K562 (cell line): Measurements from ENCODE around the gene SPINT2. TPM values are rescaled to one million over a fixed set of nuclear protein-coding genes. Genes with fewer than 3 reads are reported as not detected.

ENCODE experiments used
- ATAC-seq: fragments of 200-7000 bp; cut with Tn5 transposase; 3 replicates; pipeline ENCODE4 v1.9.1; 2020; ENCODE audit warnings: moderate library complexity
- Bru-seq: library from RNA; stranded (reverse); fragments of 400-500 nt; gene quantifications from one replicate; lab custom pipeline; 2021; lab: Mats Ljungman, UMichigan
- BruChase-seq, 2 experiments: library from RNA; stranded (reverse); fragments of 400-500 nt; gene quantifications; one replicate each; lab custom pipeline; 2021; lab: Mats Ljungman, UMichigan
- BruUV-seq: library from RNA; stranded (reverse); fragments of 400-500 nt; replicated peaks from 2 replicates; lab custom pipeline; 2021; lab: Mats Ljungman, UMichigan
- CTCF ChIA-PET: fragments of 300-600 bp; formaldehyde crosslinking; extraction: SDS; loops from one replicate; lab custom pipeline; 2021; ENCODE audit warnings: low intra/inter-chr PET ratio; lab: Yijun Ruan, JAX
- POLR2A ChIA-PET: fragments of 300-600, 350-650 bp; sonication (Branson Sonifier 250); formaldehyde crosslinking; extraction: SDS; loops from one replicate; lab custom pipeline; 2021; ENCODE audit warnings: antibody characterized with exemption, inconsistent platforms; lab: Yijun Ruan, JAX
- DNase-seq, 4 experiments: peaks; one replicate each; pipeline versions ENCODE4 v3.0.0 to v3.0.0-alpha.2; 2011 to 2018; ENCODE audit warnings: low spot score in 3 of 4, mixed read lengths in 3 of 4; ENCODE audit errors: extremely low read depth in 1 of 4
- FAIRE-seq: peaks from 2 replicates; lab custom pipeline; 2011; peaks lifted over from hg19 to GRCh38; lab: Jason Lieb, UNC
- H2AFZ ChIP-seq: 2 replicates; pipeline ENCODE4 v1.6.0; 2011; ENCODE audit warnings: low read depth, low read length, control low read depth, inconsistent platforms
- H3K27ac ChIP-seq: fragments of 200-600 bp; 3 replicates; pipeline ENCODE4 v1.8.0; 2011; ENCODE audit warnings: low read depth, mild to moderate bottlenecking, control low read depth, inconsistent platforms, low read length, moderate library complexity, mixed read lengths; ENCODE audit errors: extremely low read depth
- H3K27me3 ChIP-seq, 2 experiments: fragments of 300-600 bp in 1 of 2; 2 replicates in 1 of 2; 3 replicates in 1 of 2; pipeline versions ENCODE4 v1.6.0 to v1.8.0; 2011; ENCODE audit warnings: inconsistent platforms in 2 of 2, low read length in 2 of 2, mild to moderate bottlenecking in 1 of 2, mixed read lengths in 1 of 2, moderate library complexity in 1 of 2; ENCODE audit not compliant: control insufficient read depth in 2 of 2, insufficient read depth in 2 of 2
- H3K36me3 ChIP-seq: fragments of 300-600 bp; 3 replicates; pipeline ENCODE4 v1.8.0; 2011; ENCODE audit warnings: mild to moderate bottlenecking, low read length, inconsistent platforms; ENCODE audit not compliant: control insufficient read depth, insufficient read depth
- H3K4me1 ChIP-seq, 2 experiments: fragments of 200-600 bp in 1 of 2; replicated peaks in 1 of 2; 2 replicates in 1 of 2; 3 replicates in 1 of 2; pipeline versions ENCODE4 v1.5.1 to v1.8.0; 2011; ENCODE audit warnings: inconsistent platforms in 2 of 2, low read length in 2 of 2, mild to moderate bottlenecking in 1 of 2, mixed read lengths in 1 of 2, moderate library complexity in 1 of 2; ENCODE audit not compliant: control insufficient read depth in 2 of 2, insufficient read depth in 2 of 2
- H3K4me2 ChIP-seq: 2 replicates; pipeline ENCODE4 v1.6.1; 2011; ENCODE audit warnings: low read length, control low read depth, inconsistent platforms, mixed read lengths; ENCODE audit not compliant: insufficient read depth
- H3K4me3 ChIP-seq: fragments of 200-600 bp; sonication (generic), shearing (Covaris generic); 2 replicates; pipeline ENCODE4 v1.5.1; 2016; ENCODE audit warnings: control low read depth, inconsistent platforms
- H3K79me2 ChIP-seq: fragments of 200-600 bp; 3 replicates; pipeline ENCODE4 v1.8.0; 2011; ENCODE audit warnings: low read length, inconsistent platforms; ENCODE audit not compliant: control insufficient read depth, insufficient read depth
- H3K9ac ChIP-seq, 2 experiments: 2 replicates each; pipeline versions ENCODE4 v1.6.0 to v1.6.1; 2011; ENCODE audit warnings: low read depth in 2 of 2, low read length in 2 of 2, control low read depth in 1 of 2, inconsistent platforms in 1 of 2, mild to moderate bottlenecking in 1 of 2, mixed read lengths in 1 of 2; ENCODE audit not compliant: insufficient read depth in 1 of 2
- H3K9me1 ChIP-seq: one replicate; pipeline ENCODE4 v1.6.0; 2011; ENCODE audit warnings: inconsistent platforms, mild to moderate bottlenecking, low read length, moderate library complexity; ENCODE audit not compliant: control insufficient read depth, insufficient read depth
- H3K9me3 ChIP-seq: replicated peaks from 2 replicates; pipeline ENCODE4 v1.5.1; 2011; ENCODE audit warnings: low read depth, low read length, inconsistent platforms; ENCODE audit not compliant: control insufficient read depth, insufficient read depth
- H4K20me1 ChIP-seq: replicated peaks from 2 replicates; pipeline ENCODE4 v1.6.1; 2011; ENCODE audit warnings: low read length, inconsistent platforms, mixed read lengths; ENCODE audit not compliant: control insufficient read depth, insufficient read depth
- HNRNPL ChIP-seq: fragments of 200-400 bp; formaldehyde crosslinking; IDR thresholded peaks from 2 replicates; pipeline ENCODE4 v1.6.1; 2017; ENCODE audit warnings: low read depth, mild to moderate bottlenecking, low read length
- POLR2G ChIP-seq: fragments of 200-400 bp; formaldehyde crosslinking; IDR thresholded peaks from 2 replicates; pipeline ENCODE4 v1.6.1; 2017; ENCODE audit warnings: low read depth, mild to moderate bottlenecking, antibody characterized with exemption, low read length, moderate library complexity
- POU5F1 ChIP-seq: fragments of 150-350 bp; IDR thresholded peaks from 2 replicates; pipeline ENCODE4 v1.6.1; 2014; ENCODE audit warnings: borderline replicate concordance, low read length, low read depth, mild to moderate bottlenecking; ENCODE audit not compliant: partially characterized antibody
- SAFB2 ChIP-seq: fragments of 200-400 bp; formaldehyde crosslinking; IDR thresholded peaks from 2 replicates; pipeline ENCODE4 v1.6.1; 2018; ENCODE audit warnings: borderline replicate concordance, low read length, low read depth, moderate library complexity; ENCODE audit not compliant: severe bottlenecking
- ZFPM2 ChIP-seq: fragments of 250-450 bp; sonication (Bioruptor Pico); IDR thresholded peaks from 2 replicates; pipeline ENCODE4 v1.5.1; 2022; ENCODE audit warnings: mild to moderate bottlenecking
- WGBS: fragments of 100-300 bp; shearing (Covaris generic); methylation state at CpG from one replicate; pipeline ENCODE4 v1.1.6; 2016; ENCODE audit warnings: low coverage, mixed read lengths; ENCODE audit not compliant: insufficient coverage; ENCODE audit errors: missing lambda C conversion rate; 5-methylcytosine and 5-hydroxymethylcytosine counted together
- in situ Hi-C: fragments of 300-500 bp; cut with MboI; formaldehyde crosslinking; loops from 4 replicates; pipeline ENCODE4 v1.15.0; 2018; ENCODE audit warnings: inconsistent platforms, mixed read lengths
- intact Hi-C: fragments of 100-400 bp; cut with micrococcal nuclease; formaldehyde crosslinking; loops from 2 replicates; pipeline ENCODE4 v1.14.2; 2022
- long read RNA-seq, 3 experiments: library from polyadenylated mRNA in 2 of 3; library from RNA in 1 of 3; unstranded in 2 of 3; stranded (forward) in 1 of 3; transcript quantifications; one replicate each; pipeline ENCODE4 v2.0.0, GENCODE V29; 2019 to 2022
- polyA minus RNA-seq, 3 experiments: library from RNA; depleted of rRNA, polyadenylated mRNA; stranded (reverse); fragments of >200 nt; gene quantifications; 2 replicates each; pipeline ENCODE4 v1.2.3, GENCODE V29; 2011
- polyA plus RNA-seq, 8 experiments: library from polyadenylated mRNA; depleted of rRNA in 4 of 8; stranded (reverse) in 5 of 8; unstranded in 3 of 8; fragments of >200 nt; fragmentation: Nextera tagmentation in 2 of 8; fragmentation: Illumina TruSeq in 1 of 8; extraction: Ambion mirVana in 2 of 8; extraction: Trizol in 1 of 8; gene quantifications; 2 replicates each; pipeline versions ENCODE4 v1.2.1 to v1.2.3, GENCODE V29; 2011 to 2014; ENCODE audit warnings: inconsistent platforms in 1 of 8, missing spikeins in 1 of 8
- total RNA-seq, 7 experiments: library from RNA; depleted of rRNA in 6 of 7; stranded (reverse); fragments of >200 nt in 6 of 7; fragmentation: Illumina TruSeq in 2 of 7; extraction: Trizol in 2 of 7; gene quantifications; 2 replicates each; pipeline versions ENCODE4 v1.2.1 to v1.2.3, GENCODE V29; 2011 to 2021; ENCODE audit warnings: low replicate concordance in 1 of 7
- TF ChIP-seq, protein P1 (sequence below), 3 experiments: fragments of 200-800 bp in 1 of 3; fragments of 250-450 bp in 1 of 3; fragments of 450-650 bp in 1 of 3; sonication (Bioruptor Pico) in 1 of 3; sonication (Bioruptor generic) in 1 of 3; formaldehyde crosslinking in 1 of 3; IDR thresholded peaks; 2 replicates each; pipeline versions ENCODE4 v1.6.1 to v1.8.0; 2016 to 2022; ENCODE audit warnings: mild to moderate bottlenecking in 2 of 3, missing genetic modification characterization in 2 of 3, missing compliant biosample characterization in 1 of 3, moderate library complexity in 1 of 3
- TF ChIP-seq, protein P2 (sequence below): sonication (generic); formaldehyde crosslinking; IDR thresholded peaks from 2 replicates; pipeline ENCODE4 v1.8.1; 2023; ENCODE audit warnings: mild to moderate bottlenecking, missing genetic modification reagents

The SPINT2 gene, protein sequence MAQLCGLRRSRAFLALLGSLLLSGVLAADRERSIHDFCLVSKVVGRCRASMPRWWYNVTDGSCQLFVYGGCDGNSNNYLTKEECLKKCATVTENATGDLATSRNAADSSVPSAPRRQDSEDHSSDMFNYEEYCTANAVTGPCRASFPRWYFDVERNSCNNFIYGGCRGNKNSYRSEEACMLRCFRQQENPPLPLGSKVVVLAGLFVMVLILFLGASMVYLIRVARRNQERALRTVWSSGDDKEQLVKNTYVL
- 0.49 and 2.1 TPM in 2 replicates for total RNA-seq (2011; cell fraction: chromatin; rRNA removed; ENCODE audit: low replicate concordance)
- total RNA-seq (2011; cell fraction: nucleolus; rRNA removed), result 1.7 and 3.2 TPM in 2 replicates
- 0.73 and 4.7 TPM in 2 replicates for total RNA-seq (2011; cell fraction: nucleoplasm; rRNA removed)
- total RNA-seq (2014; rRNA removed), result 1.0 and 3.5 TPM in 2 replicates
- 0.38 and 0.84 TPM in 2 replicates for total RNA-seq (2014; rRNA removed; fragmentation: Illumina TruSeq; extraction: Trizol)
- 0.65 and 1.4 TPM in 2 replicates for total RNA-seq (2015; rRNA removed; fragmentation: Illumina TruSeq; extraction: Trizol)
- total RNA-seq (2021), result 1.9 and 2.1 TPM in 2 replicates
- polyA plus RNA-seq (2011; rRNA removed), result 4.5 and 4.6 TPM in 2 replicates
- 3.5 and 6.8 TPM in 2 replicates for polyA plus RNA-seq (2011; cell fraction: cytosol; rRNA removed)
- 3.8 and 4.9 TPM in 2 replicates for polyA plus RNA-seq (2011; cell fraction: nucleus; rRNA removed)
- 0.69 and 1.3 TPM in 2 replicates for polyA plus RNA-seq (2012)
- polyA plus RNA-seq (2014; fragmentation: Illumina TruSeq; extraction: Trizol), result 3.6 and 4.4 TPM in 2 replicates
- 1 to 10 TPM; 3.4 to 4.1 TPM for polyA plus RNA-seq (2014; fragmentation: Nextera tagmentation; extraction: Ambion mirVana)
- 0.93 and 1.6 TPM in 2 replicates for polyA plus RNA-seq (2014; rRNA removed)
- polyA minus RNA-seq (2011; rRNA and poly(A)+ RNA removed), result 1.9 and 3.0 TPM in 2 replicates
- polyA minus RNA-seq (2011; cell fraction: cytosol; rRNA and poly(A)+ RNA removed), result 4.6 TPM in 1 of 2 replicates, not detected in the other
- 0.40 and 2.0 TPM in 2 replicates for polyA minus RNA-seq (2011; cell fraction: nucleus; rRNA and poly(A)+ RNA removed)
- percentile 30 among the genes with signal in this experiment for Bru-seq, nascent RNA
- percentile 26 among the genes with signal in this experiment for BruChase-seq, experiment 1, labeled RNA remaining after a 2-hour chase
- percentile 31 among the genes with signal in this experiment for BruChase-seq, experiment 2, labeled RNA remaining after a 6-hour chase
- long read RNA-seq, experiment 1, partial matches to known transcripts, result 0 of 10 reads
- long read RNA-seq, experiment 1, other reads (novel, unspliced or antisense), result 10 of 10 reads
- long read RNA-seq, experiment 2, partial matches to known transcripts, result 0 of 1 reads
- long read RNA-seq, experiment 2, other reads (novel, unspliced or antisense), result 1 of 1 reads
- long read RNA-seq, experiment 3, partial matches to known transcripts, result 0 of 2 reads
- long read RNA-seq, experiment 3, other reads (novel, unspliced or antisense), result 2 of 2 reads

DNA sequence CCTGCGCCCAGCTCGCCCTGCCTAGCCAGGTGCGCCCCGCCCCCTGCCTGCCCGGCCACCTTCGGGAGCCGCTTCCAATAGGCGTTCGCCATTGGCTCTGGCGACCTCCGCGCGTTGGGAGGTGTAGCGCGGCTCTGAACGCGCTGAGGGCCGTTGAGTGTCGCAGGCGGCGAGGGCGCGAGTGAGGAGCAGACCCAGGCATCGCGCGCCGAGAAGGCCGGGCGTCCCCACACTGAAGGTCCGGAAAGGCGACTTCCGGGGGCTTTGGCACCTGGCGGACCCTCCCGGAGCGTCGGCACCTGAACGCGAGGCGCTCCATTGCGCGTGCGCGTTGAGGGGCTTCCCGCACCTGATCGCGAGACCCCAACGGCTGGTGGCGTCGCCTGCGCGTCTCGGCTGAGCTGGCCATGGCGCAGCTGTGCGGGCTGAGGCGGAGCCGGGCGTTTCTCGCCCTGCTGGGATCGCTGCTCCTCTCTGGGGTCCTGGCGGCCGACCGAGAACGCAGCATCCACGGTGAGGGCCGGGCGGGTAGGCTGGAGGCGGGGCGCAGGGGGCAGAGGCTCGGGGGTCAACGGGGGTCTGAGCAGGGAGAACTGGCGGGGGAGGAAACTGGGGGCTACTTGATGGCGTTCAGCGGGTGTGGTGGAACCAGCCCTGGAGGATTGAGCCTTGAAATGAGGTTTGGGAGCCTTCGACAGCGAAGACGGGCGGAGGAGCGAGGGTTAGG lies at the start of gene SPINT2:
Gene SPINT2 (plus strand): TSS at position 88 of the 727 bp plus-strand sequence. CDS start 320 bp downstream, at position 408.
- no peaks in the 10 kb centered on the region for H3K27me3 ChIP-seq
- no peaks in the 10 kb centered on the region for H3K9me1 ChIP-seq
- ATAC-seq (no peak), FAIRE-seq (no peak), DNase-seq (no peak)
- H3K4me3 ChIP-seq, result no peak within 1 kb of the TSS
- 0 out of 2 replicates have a peak, but pooled peaks have one; percentile 36 for TF ChIP-seq HNRNPL
- TF ChIP-seq, protein P1, sequence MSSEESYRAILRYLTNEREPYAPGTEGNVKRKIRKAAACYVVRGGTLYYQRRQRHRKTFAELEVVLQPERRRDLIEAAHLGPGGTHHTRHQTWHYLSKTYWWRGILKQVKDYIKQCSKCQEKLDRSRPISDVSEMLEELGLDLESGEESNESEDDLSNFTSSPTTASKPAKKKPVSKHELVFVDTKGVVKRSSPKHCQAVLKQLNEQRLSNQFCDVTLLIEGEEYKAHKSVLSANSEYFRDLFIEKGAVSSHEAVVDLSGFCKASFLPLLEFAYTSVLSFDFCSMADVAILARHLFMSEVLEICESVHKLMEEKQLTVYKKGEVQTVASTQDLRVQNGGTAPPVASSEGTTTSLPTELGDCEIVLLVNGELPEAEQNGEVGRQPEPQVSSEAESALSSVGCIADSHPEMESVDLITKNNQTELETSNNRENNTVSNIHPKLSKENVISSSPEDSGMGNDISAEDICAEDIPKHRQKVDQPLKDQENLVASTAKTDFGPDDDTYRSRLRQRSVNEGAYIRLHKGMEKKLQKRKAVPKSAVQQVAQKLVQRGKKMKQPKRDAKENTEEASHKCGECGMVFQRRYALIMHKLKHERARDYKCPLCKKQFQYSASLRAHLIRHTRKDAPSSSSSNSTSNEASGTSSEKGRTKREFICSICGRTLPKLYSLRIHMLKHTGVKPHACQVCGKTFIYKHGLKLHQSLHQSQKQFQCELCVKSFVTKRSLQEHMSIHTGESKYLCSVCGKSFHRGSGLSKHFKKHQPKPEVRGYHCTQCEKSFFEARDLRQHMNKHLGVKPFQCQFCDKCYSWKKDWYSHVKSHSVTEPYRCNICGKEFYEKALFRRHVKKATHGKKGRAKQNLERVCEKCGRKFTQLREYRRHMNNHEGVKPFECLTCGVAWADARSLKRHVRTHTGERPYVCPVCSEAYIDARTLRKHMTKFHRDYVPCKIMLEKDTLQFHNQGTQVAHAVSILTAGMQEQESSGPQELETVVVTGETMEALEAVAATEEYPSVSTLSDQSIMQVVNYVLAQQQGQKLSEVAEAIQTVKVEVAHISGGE (CRISPR knock-in tag; IDR thresholded peaks at IDR 0.05), result peak in 1 of 3 experiments; percentile 72; a peak in 1 of 6 replicates
- no peak for TF ChIP-seq POU5F1
- 0 out of 2 replicates have a peak, but pooled peaks have one; percentile 20 for TF ChIP-seq POLR2G
- no peak for TF ChIP-seq ZFPM2
- no peak for TF ChIP-seq SAFB2
- TF ChIP-seq, protein P2, sequence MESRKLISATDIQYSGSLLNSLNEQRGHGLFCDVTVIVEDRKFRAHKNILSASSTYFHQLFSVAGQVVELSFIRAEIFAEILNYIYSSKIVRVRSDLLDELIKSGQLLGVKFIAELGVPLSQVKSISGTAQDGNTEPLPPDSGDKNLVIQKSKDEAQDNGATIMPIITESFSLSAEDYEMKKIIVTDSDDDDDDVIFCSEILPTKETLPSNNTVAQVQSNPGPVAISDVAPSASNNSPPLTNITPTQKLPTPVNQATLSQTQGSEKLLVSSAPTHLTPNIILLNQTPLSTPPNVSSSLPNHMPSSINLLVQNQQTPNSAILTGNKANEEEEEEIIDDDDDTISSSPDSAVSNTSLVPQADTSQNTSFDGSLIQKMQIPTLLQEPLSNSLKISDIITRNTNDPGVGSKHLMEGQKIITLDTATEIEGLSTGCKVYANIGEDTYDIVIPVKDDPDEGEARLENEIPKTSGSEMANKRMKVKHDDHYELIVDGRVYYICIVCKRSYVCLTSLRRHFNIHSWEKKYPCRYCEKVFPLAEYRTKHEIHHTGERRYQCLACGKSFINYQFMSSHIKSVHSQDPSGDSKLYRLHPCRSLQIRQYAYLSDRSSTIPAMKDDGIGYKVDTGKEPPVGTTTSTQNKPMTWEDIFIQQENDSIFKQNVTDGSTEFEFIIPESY (CRISPR knock-in tag), result peak; percentile 84
- peaks cover 31 to 44% of the 10 kb centered on the region in 2 experiments; a peak in 4 of 5 replicates for H3K4me1 ChIP-seq
- no peak within 1 kb of the TSS for H3K4me2 ChIP-seq
- in situ Hi-C loops (no loop called here), intact Hi-C loops (no loop called here)
- H4K20me1 ChIP-seq, result no peaks in the 10 kb centered on the region
- H2AFZ ChIP-seq, result peak within 1 kb of the TSS; percentile 72
- BruUV-seq, result no TSS peak
- no peaks in the 10 kb centered on the region for H3K79me2 ChIP-seq
- ChIA-PET CTCF (no interaction called here), POLR2A (interaction anchor here (1.5 kb wide), 1 partner anchor 18 kb away, joined by 4 read pairs; no protein-coding TSS in a partner anchor)
- no peaks in the 10 kb centered on the region for H3K9me3 ChIP-seq
- 97% methylated on average over 13 of the region's 78 CpGs for WGBS
- H3K9ac ChIP-seq, result peak within 1 kb of the TSS; percentile 19 to 21; a peak in 2 of 4 replicates
- no peak within 1 kb of the TSS; the same call in 1 of the 3 replicates for H3K27ac ChIP-seq
- no peaks in the 10 kb centered on the region for H3K36me3 ChIP-seq
